NK-92 (cell line): ENCODE results near the gene MAGEB3.
"Not testable (repeated sequence)": the region's sequence is repeated elsewhere in the genome, so short reads cannot be mapped to it uniquely, and the experiment has no call there.

ENCODE experiments used
- DNase-seq: peaks from one replicate; lab custom pipeline; 2025; ENCODE audit not compliant: unreplicated experiment; lab: John Stamatoyannopoulos, UW

MAGEB3 gene

GRCh38 chrX:30230395-30230794, at the start of gene MAGEB3:
MAGEB3 (plus strand) TSS chrX:30230657; CDS start chrX:30235925, 5,268 bp downstream.
- DNase-seq, result no peak

GRCh38 chrX:30181353-30181752, 49.1 kb upstream of the MAGEB3 start:
- no peak for DNase-seq

DNA sequence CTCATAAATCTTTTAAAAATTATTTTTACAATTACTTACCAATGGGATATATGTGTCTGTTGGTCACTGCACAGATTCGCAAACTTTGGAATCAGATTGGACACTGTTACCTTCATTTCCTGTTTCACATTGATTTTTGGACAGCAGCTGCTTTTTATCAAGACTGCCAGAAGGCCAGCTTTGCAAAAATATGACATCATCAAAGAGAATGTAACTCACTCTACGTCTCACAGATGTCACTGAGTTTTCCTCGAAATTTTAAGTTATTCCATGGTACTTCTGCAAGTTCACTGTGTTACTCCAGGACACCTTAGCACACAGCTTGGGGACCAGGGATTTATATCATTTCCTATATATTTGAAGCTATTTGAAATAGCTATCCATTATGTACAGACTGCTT, 46.9 kb upstream of the MAGEB3 start:
- no peak for DNase-seq

DNA sequence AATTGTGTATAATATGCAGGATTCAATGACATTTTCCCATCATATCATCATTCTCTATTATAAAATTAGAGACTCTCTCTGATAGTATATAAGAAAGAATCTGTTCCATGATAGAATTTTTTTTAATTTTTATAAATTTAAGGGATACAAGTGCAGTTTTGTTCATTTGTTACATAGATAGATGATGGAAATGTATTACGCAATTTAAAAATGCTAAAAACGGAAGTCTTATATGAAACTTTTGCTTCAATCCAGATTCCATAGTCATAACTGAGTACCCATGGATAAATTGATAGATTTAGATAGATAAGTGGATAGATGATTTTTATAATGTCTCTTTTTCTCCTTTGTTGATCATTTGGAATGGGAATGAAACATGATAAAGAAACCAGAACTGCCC, 40.0 kb upstream of the MAGEB3 start:
- no peak for DNase-seq

- DNase-seq, result not testable (repeated sequence)
Measured at GRCh38 chrX:30193910-30194309, 36.5 kb upstream of the MAGEB3 start.

- no peak for DNase-seq
Measured at GRCh38 chrX:30196322-30196721, 34.1 kb upstream of the MAGEB3 start.

DNA sequence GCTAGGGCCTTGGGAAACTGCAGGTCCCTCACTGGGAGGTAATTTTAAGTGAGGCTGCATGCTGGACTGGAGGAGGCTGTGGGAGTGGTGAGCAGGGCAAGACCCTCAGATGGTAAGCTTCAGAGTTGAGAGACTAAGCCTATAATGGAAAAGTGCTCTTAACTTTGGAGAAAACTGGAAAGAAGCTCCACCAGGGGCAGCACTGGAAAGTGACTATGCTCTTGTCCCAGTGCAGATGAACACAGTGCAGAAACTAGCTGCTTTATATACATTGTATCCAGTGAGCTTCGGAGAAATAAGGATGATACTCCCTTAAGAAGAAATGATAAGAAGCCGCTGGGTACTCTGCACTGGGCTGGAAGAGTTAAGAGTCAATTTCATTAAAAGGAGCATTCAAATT, 18.3 kb upstream of the MAGEB3 start:
- DNase-seq, result no peak

DNA sequence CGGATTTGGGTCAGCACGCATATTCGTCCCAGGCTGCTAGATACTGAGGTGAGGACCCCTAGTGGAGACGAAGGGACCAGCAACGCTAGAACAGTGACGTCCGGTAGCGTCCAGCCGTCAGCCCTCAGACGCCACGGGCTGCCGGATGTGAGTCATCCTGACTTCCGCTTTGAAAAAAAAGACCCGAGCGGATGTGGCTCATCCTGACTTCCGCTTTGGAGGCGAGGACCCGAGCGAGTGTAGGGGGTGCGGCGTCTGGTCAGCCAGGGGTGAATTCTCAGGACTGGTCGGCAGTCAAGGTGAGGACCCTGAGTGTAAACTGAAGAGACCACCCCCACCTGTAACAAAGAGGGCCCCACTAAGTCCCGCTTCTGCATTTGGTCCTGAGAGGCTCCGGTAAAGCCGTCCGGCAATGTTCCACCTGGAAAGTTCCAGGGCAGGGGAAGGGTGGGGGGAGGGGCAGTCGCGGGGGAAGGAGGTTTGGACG, 15.1 kb upstream of the MAGEB3 start, which contains the start of gene MAGEB2:
Gene MAGEB2, plus strand, starts transcription at position 207 of the 487 bp plus-strand sequence. CDS start 3,018 bp downstream, outside the sequence.
- no peak for DNase-seq

DNA sequence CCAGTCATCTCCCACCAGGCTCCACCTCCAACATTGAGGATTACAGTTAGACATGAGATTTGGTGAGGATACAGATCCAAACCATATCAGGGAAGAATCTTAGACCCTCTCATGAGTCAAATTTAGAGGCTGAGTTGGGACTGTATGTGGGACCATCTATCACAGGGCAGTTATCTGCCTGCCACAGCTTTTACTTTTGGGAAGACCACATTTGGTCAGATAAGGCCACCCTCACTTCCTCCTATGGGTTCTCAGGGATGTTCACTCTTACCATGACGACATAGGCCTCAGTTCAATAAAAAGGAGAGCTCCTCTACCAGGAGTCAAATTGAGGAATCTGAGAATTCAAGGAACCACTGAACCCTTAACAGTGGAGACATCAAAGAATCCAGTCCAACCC, 13.0 kb upstream of the MAGEB3 start:
- DNase-seq, result no peak

DNA sequence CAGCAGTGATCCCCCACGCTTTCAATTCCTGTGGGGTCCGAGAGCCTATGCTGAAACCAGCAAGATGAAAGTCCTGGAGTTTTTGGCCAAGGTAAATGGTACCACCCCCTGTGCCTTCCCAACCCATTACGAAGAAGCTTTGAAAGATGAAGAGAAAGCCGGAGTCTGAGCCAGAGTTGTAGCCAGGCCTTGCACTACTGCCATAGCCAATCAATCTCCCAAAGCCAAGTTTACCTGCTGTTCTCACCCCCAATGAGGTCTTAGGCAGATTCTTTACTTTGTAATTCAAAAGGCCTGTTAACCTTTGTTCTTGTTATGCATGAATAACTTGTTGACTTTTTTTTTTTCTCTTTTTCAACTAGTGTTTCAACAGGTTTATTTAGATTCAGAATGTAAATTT, 11.1 kb upstream of the MAGEB3 start:
- no peak for DNase-seq

DNA sequence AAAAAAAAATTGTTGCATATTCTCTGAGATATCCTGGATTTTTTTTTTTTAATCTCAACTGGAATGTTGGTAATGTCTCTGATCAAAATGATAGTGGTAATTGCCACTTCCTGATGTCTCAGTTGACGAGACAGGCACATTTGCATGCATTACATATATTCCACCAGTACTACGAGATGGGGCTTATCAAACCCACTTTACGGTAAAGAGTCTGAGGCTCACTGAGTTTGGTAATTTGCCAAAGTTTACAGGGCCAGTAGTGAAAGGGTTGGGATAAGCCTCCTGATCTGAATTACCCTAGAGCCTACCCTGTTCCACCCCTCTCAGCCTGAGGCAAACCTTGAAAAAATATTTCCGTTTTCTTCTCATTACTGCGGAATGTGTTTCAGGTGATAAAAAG, 9.8 kb upstream of the MAGEB3 start:
- no peak for DNase-seq

DNA sequence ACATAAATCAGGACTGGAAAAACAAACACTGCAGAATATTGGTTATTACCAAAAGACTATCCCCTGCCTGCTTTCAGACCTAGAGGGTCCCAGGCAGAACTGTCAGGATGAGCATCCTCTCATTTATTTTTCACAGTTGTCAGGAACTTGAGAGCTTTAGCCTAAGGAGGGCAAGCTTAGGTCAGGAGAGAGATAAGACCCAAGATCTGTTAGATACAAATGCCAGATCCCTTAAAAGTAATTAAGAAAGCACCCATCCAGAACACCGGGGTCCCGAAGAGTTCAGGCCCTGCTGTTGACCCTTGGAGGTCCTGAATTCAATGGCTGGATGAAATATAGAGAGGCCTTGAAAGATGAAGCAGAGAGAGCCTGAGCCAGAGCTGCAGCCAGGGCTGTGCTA, 5.9 kb upstream of the MAGEB3 start:
- no peak for DNase-seq

GRCh38 chrX:30228526-30228925, 1.9 kb upstream of the MAGEB3 start:
- DNase-seq, result no peak

- DNase-seq, result no peak
Measured at GRCh38 chrX:30241724-30242415, 11.4 kb downstream of the MAGEB3 start, which contains the start of gene MAGEB4. MAGEB4 (plus strand) TSS chrX:30242000; CDS start chrX:30242136, 136 bp downstream.

GRCh38 chrX:30246769-30247489, 16.5 kb downstream of the MAGEB3 start, which contains the start of gene MAGEB1:
MAGEB1 (plus strand) TSS chrX:30247146; CDS start chrX:30250494, 3,348 bp downstream.
- DNase-seq, result no peak

GRCh38 chrX:30248854-30249253, 18.4 kb downstream of the MAGEB3 start:
- no peak for DNase-seq

DNA sequence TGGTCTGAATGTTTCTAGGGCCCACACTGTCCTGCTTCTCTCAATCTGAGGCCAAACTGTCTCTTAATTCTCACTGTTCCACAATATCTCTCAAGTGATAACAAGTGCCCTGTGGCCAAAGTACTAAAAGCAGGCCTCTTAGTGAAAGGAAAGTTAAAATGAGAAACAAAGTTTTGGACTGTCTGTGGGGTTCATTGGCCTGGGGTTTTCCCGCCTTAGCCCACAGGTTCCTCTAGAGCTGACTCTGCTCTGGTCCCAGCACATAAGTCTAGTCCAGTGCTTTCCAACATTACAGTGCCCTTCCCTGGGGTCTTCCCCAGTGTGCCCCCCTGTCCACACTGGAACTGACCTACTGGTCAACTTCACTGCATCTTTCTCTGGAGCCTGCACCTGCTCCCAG, 22.8 kb downstream of the MAGEB3 start:
- DNase-seq, result no peak

DNA sequence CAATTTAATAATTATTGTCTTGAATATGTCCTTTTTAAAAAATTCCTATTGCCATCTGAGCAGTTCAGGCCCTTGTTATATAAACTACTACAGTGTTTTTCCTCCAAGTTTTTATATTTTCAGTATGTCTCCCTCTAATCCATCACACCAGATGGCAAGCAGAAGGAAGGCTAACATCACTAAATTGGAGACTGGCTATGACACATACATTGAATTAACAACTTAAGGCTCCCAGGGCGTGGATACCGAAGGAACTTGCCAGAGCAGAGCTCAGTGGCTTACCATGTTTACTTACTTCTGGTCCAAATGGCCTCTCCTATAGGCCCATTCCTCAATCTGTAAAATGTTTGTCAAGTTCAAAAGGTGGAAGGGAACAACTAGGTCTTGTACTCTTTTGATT, 29.5 kb downstream of the MAGEB3 start:
- no peak for DNase-seq

DNA sequence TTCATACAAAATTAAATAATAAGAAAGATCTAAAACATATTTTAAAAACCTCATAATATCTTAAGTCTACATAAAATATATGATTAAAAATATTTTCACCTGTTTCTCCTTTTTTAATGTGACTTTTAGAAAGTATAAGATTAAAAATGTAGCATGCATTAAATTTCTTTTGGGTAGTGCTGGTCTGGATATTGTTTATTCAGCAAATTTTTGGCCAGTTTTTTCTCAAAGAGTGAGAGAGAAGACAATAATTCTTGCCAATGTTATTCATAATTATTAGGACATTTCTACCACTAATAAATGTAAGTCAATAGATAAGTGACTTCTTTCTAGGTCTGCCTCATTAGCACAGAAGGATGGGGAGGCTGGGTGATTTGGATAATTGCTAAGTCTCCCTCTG, 30.6 kb downstream of the MAGEB3 start:
- DNase-seq, result no peak

DNA sequence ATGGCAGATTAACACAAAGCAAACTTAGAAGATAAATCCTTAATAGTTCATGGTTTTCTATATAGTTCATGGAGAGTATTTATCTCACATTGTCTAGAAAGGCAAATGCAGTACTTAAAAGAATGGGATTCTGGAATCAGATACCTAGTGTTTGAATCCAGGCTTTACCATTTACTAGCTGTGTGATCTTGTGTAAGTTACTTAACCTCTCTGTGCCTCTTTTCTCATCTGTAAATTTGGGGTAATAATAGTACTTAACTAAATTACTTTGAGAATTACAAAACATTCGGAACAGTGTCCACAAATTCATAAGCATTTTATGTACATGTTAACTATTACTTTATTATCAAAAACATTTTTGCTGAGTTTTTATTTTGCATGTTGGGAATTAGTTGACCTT, 32.3 kb downstream of the MAGEB3 start:
- no peak for DNase-seq

GRCh38 chrX:30270639-30271038, 40.2 kb downstream of the MAGEB3 start:
- no peak for DNase-seq

GRCh38 chrX:30275498-30275897, 45.0 kb downstream of the MAGEB3 start:
- no peak for DNase-seq
